ENCODE results near the gene MTURN.

MTURN gene

DNA sequence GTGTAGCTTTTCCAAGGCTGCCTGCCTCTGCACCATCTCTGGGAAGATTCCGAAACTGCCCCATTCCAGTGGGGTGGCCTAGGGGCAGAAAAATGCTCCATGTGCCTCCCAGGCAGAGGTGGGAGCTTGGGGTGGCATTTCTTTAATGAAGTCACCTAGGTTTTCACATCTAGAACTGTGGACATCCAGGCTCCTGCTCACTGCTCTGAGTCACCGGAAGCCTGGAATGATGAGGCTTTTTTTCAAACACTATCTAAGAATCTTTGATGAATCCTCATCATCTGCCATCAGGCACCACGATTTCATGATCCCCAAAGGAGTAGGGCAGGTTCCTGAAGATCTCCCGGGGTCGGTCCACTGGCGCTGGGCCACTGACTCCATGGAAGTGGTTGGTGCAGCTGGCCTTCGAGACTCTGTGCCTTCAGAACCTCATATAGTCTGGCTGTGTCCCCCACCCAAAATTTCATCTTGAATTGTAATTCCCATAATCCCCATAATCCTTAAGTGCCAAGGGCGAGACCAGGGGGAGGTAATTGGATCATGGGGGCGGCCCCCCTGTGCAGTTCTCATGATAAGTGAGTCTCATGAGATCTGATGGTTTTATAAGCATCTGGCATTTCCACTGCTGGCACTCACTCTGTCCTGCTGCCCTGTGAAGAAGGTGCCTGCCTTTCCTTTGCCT, 37.1 kb downstream of the MTURN start:
- H3K27ac ChIP-seq (replicated peaks): no peak overlapping the region
- TF ChIP-seq, protein P1, sequence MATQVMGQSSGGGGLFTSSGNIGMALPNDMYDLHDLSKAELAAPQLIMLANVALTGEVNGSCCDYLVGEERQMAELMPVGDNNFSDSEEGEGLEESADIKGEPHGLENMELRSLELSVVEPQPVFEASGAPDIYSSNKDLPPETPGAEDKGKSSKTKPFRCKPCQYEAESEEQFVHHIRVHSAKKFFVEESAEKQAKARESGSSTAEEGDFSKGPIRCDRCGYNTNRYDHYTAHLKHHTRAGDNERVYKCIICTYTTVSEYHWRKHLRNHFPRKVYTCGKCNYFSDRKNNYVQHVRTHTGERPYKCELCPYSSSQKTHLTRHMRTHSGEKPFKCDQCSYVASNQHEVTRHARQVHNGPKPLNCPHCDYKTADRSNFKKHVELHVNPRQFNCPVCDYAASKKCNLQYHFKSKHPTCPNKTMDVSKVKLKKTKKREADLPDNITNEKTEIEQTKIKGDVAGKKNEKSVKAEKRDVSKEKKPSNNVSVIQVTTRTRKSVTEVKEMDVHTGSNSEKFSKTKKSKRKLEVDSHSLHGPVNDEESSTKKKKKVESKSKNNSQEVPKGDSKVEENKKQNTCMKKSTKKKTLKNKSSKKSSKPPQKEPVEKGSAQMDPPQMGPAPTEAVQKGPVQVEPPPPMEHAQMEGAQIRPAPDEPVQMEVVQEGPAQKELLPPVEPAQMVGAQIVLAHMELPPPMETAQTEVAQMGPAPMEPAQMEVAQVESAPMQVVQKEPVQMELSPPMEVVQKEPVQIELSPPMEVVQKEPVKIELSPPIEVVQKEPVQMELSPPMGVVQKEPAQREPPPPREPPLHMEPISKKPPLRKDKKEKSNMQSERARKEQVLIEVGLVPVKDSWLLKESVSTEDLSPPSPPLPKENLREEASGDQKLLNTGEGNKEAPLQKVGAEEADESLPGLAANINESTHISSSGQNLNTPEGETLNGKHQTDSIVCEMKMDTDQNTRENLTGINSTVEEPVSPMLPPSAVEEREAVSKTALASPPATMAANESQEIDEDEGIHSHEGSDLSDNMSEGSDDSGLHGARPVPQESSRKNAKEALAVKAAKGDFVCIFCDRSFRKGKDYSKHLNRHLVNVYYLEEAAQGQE (IDR thresholded peaks at IDR 0.05; ENCODE audit: insufficient replicate concordance, low read depth): no peak
- TF ChIP-seq POLR2AphosphoS5 (IDR thresholded peaks at IDR 0.05; ENCODE audit: low read depth): no peak
- TF ChIP-seq GABPA (IDR thresholded peaks at IDR 0.05; ENCODE audit: low read depth): no peak
- no peak for TF ChIP-seq CTCF (IDR thresholded peaks at IDR 0.05; ENCODE audit: insufficient read depth, low read length)
- no peak for TF ChIP-seq SPI1 (IDR thresholded peaks at IDR 0.05; ENCODE audit: borderline replicate concordance, low read depth)
- H3K27me3 ChIP-seq (ENCODE audit: insufficient read depth, poor library complexity, severe bottlenecking): no peaks in the 10 kb centered on the region
- DNase-seq (ENCODE audit: low read depth in 1 of 2, low spot score in 1 of 2): no peak
- no peak overlapping the region for H3K4me3 ChIP-seq (replicated peaks; ENCODE audit: insufficient read depth, low read length)

GRCh38 chr7:30172451-30172850, 37.7 kb downstream of the MTURN start:
- no peak for DNase-seq (ENCODE audit: low read depth in 1 of 2, low spot score in 1 of 2)
- Histone ChIP-seq H3K4me3 (replicated peaks; ENCODE audit: insufficient read depth, low read length) (no peak overlapping the region), H3K27me3 (ENCODE audit: insufficient read depth, poor library complexity, severe bottlenecking) (no peaks in the 10 kb centered on the region), H3K27ac (replicated peaks) (no peak overlapping the region)
- TF ChIP-seq POLR2AphosphoS5 (IDR thresholded peaks at IDR 0.05; ENCODE audit: low read depth): no peak
- no peak for TF ChIP-seq GABPA (IDR thresholded peaks at IDR 0.05; ENCODE audit: low read depth)
- TF ChIP-seq, protein P1 (IDR thresholded peaks at IDR 0.05; ENCODE audit: insufficient replicate concordance, low read depth): no peak
- no peak for TF ChIP-seq CTCF (IDR thresholded peaks at IDR 0.05; ENCODE audit: insufficient read depth, low read length)
- TF ChIP-seq SPI1 (IDR thresholded peaks at IDR 0.05; ENCODE audit: borderline replicate concordance, low read depth): no peak

DNA sequence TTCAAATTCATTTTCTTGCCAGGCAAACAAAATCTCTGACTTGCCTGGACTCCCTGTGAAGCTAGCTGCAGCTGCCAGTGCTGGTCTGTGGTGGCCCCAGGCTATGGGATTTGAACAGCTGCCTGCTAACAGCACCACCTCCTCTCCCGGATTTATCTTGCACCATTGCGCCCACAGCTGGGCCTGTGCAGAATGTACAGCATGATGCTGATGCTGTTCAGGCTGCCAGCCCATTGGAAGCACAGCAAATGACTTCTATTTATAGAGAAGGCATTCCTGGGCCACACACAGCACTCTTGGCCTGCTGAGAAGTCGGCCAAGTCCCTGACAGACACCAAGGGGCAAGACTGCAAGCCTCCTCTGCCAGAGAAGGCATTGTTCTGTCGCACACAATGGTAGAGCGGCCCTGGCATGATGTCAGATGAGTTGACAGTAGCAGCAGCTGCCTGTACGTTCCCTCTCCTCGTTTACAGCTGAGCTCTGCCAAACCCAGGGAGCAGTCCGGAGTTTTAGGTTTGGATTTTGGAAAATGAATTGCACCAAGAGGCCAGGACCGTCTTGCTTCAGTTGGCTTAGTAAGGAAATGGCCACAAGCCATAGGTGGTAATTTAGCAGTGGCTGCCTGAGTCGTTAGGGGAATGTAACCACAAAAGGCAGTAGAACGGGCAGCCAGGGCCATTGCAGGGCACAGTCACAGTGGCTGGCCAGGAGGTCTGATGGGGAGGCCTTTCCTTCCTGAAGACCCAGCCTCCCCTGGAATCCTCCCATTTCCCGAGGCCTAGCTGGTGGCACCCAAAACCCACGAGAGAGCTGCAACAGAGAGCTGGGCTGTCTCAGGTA, 38.5 kb downstream of the MTURN start:
- no peak for DNase-seq (ENCODE audit: low read depth in 1 of 2, low spot score in 1 of 2)
- H3K27ac ChIP-seq (replicated peaks): no peak overlapping the region

More for the DNA sequence above, 38.5 kb downstream of the MTURN start:
- Histone ChIP-seq H3K27me3 (ENCODE audit: insufficient read depth, poor library complexity, severe bottlenecking) (no peaks in the 10 kb centered on the region), H3K4me3 (replicated peaks; ENCODE audit: insufficient read depth, low read length) (no peak overlapping the region)
- TF ChIP-seq, protein P1 (IDR thresholded peaks at IDR 0.05; ENCODE audit: insufficient replicate concordance, low read depth): no peak
- TF ChIP-seq POLR2AphosphoS5 (IDR thresholded peaks at IDR 0.05; ENCODE audit: low read depth): no peak
- TF ChIP-seq SPI1 (IDR thresholded peaks at IDR 0.05; ENCODE audit: borderline replicate concordance, low read depth): no peak
- no peak for TF ChIP-seq GABPA (IDR thresholded peaks at IDR 0.05; ENCODE audit: low read depth)
- no peak for TF ChIP-seq CTCF (IDR thresholded peaks at IDR 0.05; ENCODE audit: insufficient read depth, low read length)
